ENCODE results near the gene PGGT1B. TPM values are rescaled to one million over a fixed set of nuclear protein-coding genes. Genes with fewer than 3 reads are reported as not detected.

Gene PGGT1B
- total and polyA plus RNA-seq, 9 donors: 3.4 to 45.0 (median 28.9) TPM

DNA sequence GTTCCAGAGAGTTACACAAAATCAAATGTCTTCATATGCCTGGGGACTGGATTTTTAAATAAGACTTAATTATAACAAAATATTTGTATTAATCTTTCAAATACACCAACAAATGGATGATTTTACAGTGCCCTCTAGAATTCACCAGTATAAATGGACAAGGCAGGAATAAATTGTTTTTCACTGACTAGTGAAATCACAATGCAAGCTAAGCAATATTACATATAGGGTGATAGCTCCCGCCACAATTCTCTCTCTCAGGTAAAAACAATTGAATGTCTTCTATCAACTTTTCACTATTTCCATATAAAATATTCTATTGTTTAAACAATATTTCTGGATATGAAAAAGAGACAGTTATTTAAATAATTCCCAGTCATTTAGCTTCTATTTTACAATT is 41.8 kb upstream of the PGGT1B start:
- no peak for DNase-seq
- H3K36me3 ChIP-seq: no peaks in the 10 kb centered on the region
- H3K4me3 ChIP-seq: no peak overlapping the region
- 91 to 96% (median 94%) methylated on average over 1 of the region's 1 CpG for WGBS, 3 donors
- TF ChIP-seq POLR2A (IDR thresholded peaks at IDR 0.05) (no peak), EP300 (IDR thresholded peaks at IDR 0.05) (no peak)
- TF ChIP-seq, protein P1, sequence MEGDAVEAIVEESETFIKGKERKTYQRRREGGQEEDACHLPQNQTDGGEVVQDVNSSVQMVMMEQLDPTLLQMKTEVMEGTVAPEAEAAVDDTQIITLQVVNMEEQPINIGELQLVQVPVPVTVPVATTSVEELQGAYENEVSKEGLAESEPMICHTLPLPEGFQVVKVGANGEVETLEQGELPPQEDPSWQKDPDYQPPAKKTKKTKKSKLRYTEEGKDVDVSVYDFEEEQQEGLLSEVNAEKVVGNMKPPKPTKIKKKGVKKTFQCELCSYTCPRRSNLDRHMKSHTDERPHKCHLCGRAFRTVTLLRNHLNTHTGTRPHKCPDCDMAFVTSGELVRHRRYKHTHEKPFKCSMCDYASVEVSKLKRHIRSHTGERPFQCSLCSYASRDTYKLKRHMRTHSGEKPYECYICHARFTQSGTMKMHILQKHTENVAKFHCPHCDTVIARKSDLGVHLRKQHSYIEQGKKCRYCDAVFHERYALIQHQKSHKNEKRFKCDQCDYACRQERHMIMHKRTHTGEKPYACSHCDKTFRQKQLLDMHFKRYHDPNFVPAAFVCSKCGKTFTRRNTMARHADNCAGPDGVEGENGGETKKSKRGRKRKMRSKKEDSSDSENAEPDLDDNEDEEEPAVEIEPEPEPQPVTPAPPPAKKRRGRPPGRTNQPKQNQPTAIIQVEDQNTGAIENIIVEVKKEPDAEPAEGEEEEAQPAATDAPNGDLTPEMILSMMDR (IDR thresholded peaks at IDR 0.05): no peak
- H3K27me3 ChIP-seq: no peaks in the 10 kb centered on the region
- H3K27ac ChIP-seq: no peak overlapping the region
- intact Hi-C loops (cut with DNase I): no loop called here
- no peaks in the 10 kb centered on the region for H3K4me1 ChIP-seq (ENCODE audit: insufficient read depth)
- H3K9me3 ChIP-seq: no peaks in the 10 kb centered on the region

DNA sequence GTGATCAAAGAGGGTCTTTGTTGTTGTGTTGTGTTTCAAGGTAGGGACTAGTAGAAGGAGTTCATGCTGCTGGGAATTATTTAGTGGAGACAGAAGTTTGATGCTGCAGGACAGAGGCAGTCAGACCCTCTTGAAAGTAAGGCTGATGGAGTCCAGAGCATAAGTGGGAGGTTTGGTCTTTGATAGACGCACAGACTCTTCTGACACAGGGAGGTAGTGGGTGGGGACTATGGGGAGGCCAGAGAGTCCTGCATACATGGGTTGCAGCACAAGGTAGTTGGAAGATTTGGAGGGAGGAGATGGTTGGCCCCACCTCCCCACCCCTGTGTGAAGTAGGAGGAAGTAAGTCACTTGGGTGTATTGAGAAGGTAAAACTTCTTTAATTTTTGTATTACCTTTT is 36.1 kb upstream of the PGGT1B start:
- intact Hi-C loops (cut with DNase I): no loop called here
- H3K27me3 ChIP-seq: no peaks in the 10 kb centered on the region
- 11 to 29% (median 19%) methylated on average over 1 of the region's 1 CpG for WGBS, 3 donors
- H3K9me3 ChIP-seq: no peaks in the 10 kb centered on the region
- no peak overlapping the region for H3K27ac ChIP-seq
- H3K4me3 ChIP-seq: no peak overlapping the region
- H3K4me1 ChIP-seq (ENCODE audit: insufficient read depth): peaks cover 2% of the 10 kb centered on the region
- no peak for TF ChIP-seq EP300 (IDR thresholded peaks at IDR 0.05)
- no peak for TF ChIP-seq POLR2A (IDR thresholded peaks at IDR 0.05)
- TF ChIP-seq, protein P1 (IDR thresholded peaks at IDR 0.05): no peak
- no peak for DNase-seq
- H3K36me3 ChIP-seq: no peaks in the 10 kb centered on the region

DNA sequence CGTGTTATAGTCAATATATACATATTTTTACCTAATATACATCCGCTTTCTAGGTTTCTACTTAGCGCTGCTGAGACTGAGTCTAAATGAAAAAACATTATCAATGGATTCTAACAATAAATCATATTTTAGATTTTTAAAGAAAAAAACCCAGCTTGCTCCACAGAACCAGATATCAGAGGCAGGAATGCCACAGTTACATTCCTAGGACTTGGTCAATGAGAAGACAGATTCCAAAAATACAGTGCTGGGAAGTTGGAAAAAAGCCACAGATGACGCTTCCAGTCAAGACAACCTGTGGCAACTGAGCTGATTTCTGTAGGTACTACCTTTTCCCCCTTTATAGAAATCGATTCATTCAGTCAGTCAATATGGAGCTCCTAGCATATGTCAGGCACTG is 34.4 kb upstream of the PGGT1B start:
- H3K4me3 ChIP-seq: no peak overlapping the region
- H3K36me3 ChIP-seq: no peaks in the 10 kb centered on the region
- DNase-seq: no peak
- WGBS, 3 donors: 31 to 40% (median 35%) methylated on average over 5 of the region's 5 CpGs
- H3K27ac ChIP-seq: no peak overlapping the region
- peaks cover 2% of the 10 kb centered on the region for H3K4me1 ChIP-seq (ENCODE audit: insufficient read depth)
- TF ChIP-seq POLR2A (IDR thresholded peaks at IDR 0.05) (no peak), EP300 (IDR thresholded peaks at IDR 0.05) (no peak)
- TF ChIP-seq, protein P1 (IDR thresholded peaks at IDR 0.05): no peak
- intact Hi-C loops (cut with DNase I): no loop called here
- no peaks in the 10 kb centered on the region for H3K9me3 ChIP-seq
- no peaks in the 10 kb centered on the region for H3K27me3 ChIP-seq

DNA sequence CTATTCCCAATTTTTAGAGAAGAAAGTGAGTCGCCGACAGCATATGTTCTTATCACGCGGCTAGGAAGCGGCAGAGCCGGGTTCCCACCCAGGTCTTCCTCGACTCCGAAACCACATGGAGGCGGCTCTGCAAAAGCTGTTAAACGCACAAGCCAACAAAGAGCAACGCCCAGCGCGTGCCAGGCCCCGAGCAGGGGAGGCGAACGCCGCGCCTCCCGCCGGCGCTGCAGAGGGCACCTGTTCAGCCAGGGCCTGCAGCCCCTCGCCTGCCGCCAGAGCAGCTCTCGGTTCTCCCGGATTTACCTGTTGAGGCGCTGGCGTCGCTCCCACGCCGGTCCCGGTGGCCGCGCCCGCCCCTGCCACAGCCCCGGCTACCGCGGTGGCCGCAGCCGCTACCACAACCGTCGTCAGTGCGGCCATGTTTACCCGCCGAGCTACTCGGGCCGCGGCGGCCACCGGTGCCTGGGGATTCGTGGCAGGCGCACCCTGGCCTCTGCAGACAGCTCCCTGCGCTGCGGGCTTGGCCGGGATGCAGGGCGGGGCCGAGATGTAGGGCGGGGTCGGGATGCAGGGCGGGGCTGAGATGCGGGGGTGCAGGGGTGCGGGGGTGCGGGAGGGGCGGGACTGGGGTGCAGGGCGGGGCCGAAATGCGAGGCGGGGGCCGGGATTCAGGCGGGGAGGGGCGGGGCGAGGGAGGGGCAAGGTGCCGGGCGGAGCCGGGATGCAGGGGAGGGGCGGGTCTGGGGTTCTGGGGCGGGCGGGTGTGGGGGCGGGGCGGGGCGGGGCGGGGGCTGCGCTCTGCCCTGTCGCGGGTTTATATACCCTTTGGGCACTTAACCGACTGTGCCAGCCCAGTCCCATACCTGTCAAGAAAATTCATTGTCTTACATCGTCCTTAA is 33.7 kb upstream of the PGGT1B start, which contains the start of gene CCDC112:
TSS of gene CCDC112 (minus strand) at position 531 of the 899 bp plus-strand sequence. CDS start at position 420, 111 bp downstream.
- intact Hi-C loops (cut with DNase I): no loop called here
- no peak for TF ChIP-seq POLR2A (IDR thresholded peaks at IDR 0.05)
- TF ChIP-seq EP300 (IDR thresholded peaks at IDR 0.05): no peak
- TF ChIP-seq, protein P1 (IDR thresholded peaks at IDR 0.05): no peak

More for the DNA sequence above, 33.7 kb upstream of the PGGT1B start, which contains the start of gene CCDC112:
- H3K4me3 ChIP-seq: peak within 1 kb of the TSS; percentile 52
- H3K4me1 ChIP-seq (ENCODE audit: insufficient read depth): peaks cover 2% of the 10 kb centered on the region
- peak; percentile 34 to 68 (median 57) for DNase-seq
- H3K36me3 ChIP-seq: no peaks in the 10 kb centered on the region
- no peak within 1 kb of the TSS for H3K27ac ChIP-seq
- H3K9me3 ChIP-seq: no peaks in the 10 kb centered on the region
- H3K27me3 ChIP-seq: no peaks in the 10 kb centered on the region
- 1% methylated on average over 50 to 85 of the region's 86 CpGs for WGBS, 3 donors

Measured in ovary (tissue), 9 donors.